ENCODE data around the gene DUSP8.
"Not testable (repeated sequence)": the region's sequence is repeated elsewhere in the genome, so short reads cannot be mapped to it uniquely, and the experiment has no call there.

- TF ChIP-seq CTCF (IDR thresholded peaks at IDR 0.05); SMAD4 (CRISPR knock-in tag; IDR thresholded peaks at IDR 0.05); SMAD3 (CRISPR knock-in tag; IDR thresholded peaks at IDR 0.05; ENCODE audit: borderline replicate concordance); KAT7 (CRISPR knock-in tag; IDR thresholded peaks at IDR 0.05; ENCODE audit: borderline replicate concordance); TCF7 (CRISPR knock-in tag; IDR thresholded peaks at IDR 0.05; ENCODE audit: low read depth); MLX (CRISPR knock-in tag; IDR thresholded peaks at IDR 0.05): not testable (repeated sequence)
Measured at GRCh38 chr11:1584661-1585370, 12.7 kb upstream of the DUSP8 start, which contains the start of gene KRTAP5-1.

Data from WTC11 (cell line).